HG02798 (cell line): ENCODE data around the gene BTD.
A peak's percentile ranks its signal among the peaks of the same experiment; 100 is the strongest.

Source experiments
- ATAC-seq: cut with Tn5 transposase; IDR thresholded peaks from one replicate; pipeline ENCODE4 v1.9.1; 2021; ENCODE audit warnings: mild to moderate bottlenecking; ENCODE audit not compliant: unreplicated experiment, poor library complexity

BTD gene, protein sequence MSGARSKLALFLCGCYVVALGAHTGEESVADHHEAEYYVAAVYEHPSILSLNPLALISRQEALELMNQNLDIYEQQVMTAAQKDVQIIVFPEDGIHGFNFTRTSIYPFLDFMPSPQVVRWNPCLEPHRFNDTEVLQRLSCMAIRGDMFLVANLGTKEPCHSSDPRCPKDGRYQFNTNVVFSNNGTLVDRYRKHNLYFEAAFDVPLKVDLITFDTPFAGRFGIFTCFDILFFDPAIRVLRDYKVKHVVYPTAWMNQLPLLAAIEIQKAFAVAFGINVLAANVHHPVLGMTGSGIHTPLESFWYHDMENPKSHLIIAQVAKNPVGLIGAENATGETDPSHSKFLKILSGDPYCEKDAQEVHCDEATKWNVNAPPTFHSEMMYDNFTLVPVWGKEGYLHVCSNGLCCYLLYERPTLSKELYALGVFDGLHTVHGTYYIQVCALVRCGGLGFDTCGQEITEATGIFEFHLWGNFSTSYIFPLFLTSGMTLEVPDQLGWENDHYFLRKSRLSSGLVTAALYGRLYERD

DNA sequence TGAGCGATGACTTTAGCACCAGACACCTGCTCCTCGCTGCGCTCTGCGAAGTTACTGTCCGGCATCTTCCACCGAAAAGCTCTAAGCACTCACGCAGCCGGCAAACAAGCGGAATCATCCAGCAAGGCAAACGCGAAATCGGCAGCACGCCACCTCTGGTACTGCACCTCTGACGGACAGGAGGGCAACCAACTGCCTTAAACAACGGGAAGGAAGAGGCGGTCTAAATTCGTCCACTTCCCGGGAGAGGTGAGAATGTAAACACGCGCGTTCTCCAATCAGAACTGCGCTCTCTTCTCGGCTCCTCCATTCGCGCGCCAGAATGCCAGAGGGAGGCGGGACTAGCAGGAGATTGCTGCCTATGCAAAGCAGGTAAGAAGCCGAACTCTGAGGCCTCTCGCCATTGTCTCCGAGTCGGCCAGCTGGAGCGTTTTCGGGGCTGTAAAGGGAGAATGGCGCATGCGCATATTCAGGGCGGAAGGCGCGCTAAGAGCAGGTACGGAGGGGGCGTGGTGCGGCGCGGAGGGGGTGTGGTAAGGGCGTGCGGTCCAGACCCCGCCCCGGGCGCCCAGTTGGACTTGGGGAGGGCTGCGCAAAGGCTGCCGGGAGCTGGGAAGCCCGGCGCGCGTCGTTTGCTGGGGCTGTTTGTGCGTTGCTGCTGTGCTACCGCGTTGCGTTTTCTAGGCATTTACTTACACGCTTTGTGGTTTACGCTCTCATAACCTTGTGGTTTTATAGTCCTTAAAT lies at the start of gene BTD, which contains the start of gene HACL1:
TSS of gene BTD (plus strand) at position 347 of the 747 bp plus-strand sequence. CDS start 33,695 bp downstream, outside the sequence.
TSS of gene HACL1 (minus strand) at position 171 of the 747 bp plus-strand sequence. CDS start at position 65, 106 bp downstream.
- ATAC-seq = peak; percentile 95

DNA sequence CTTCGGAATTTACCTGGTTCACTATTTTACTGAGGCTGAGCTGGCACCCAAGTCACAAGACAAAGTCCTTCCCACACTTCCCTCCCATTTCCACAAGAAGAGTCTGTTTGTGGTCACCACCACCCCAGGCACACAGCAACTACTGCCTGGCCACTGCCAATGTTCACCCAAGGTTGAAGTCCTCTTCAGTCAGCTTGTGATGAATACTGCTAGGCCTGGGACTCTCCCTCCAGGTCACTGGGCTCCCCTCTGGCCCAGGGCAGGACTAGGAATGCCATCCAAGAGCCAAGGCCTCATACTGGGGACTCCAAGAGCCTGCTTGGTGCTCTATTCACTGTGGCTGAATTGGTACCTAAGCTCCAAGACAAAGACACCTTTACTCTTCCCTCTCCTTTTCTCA lies 49.6 kb upstream of the BTD start:
- no peak for ATAC-seq

DNA sequence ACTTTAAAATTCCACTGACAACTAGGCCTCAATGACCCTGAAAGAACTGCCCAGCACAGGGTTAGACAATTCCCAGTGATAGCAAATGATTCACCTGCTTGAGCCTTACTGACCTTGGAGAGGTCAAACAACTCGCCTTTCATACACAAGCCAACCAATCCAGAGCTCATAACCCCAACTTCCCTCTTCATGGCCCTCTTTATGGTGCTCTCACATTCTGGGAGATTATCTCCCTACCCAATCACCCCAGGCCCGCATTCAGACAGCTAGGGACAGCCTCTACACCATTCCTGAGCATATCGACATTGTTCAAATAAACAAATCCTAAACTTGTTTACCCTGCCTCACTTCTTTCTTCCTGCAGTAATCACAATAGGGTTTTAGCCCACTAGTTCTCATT lies 47.8 kb upstream of the BTD start:
- no peak for ATAC-seq

DNA sequence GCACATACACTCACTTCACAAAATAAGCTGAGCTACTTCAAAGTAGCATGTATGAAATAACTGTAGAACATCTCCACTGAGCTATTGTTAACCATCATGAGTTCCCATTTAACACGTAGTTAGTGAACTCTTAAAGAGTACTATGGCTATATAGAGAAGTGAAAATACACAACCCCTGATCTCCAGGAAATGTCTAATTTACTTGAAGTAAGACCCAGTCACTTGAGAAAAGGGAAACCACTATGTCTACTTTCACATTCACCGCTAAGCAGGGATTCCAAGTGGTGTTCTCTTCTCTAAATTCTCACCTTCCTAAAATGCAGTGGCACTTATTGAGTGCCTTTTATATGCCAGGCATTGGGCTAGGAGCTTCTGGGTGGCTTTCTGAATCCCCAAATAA lies 45.0 kb upstream of the BTD start:
- ATAC-seq = peak; percentile 77

DNA sequence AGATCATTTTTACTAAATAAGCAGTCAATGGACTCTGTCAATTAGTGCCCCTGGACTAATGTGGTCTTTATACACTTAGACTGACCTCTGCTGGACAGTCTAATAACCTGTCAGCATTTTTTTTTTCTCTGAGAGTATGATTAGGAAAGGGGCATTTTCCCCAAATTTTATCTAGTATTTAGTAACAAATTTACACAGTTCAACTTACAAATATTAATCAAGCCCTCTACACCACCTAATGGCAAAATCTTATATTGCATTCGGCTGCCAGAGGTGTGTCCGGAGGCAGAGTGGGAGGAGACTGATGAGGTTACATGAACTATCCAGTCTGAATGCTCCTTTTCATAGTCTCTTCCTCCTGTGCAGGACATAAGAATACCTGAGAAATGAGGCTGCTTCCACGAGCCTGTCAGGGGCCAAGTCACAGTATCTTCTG lies 44.0 kb upstream of the BTD start:
- ATAC-seq = peak; percentile 68

DNA sequence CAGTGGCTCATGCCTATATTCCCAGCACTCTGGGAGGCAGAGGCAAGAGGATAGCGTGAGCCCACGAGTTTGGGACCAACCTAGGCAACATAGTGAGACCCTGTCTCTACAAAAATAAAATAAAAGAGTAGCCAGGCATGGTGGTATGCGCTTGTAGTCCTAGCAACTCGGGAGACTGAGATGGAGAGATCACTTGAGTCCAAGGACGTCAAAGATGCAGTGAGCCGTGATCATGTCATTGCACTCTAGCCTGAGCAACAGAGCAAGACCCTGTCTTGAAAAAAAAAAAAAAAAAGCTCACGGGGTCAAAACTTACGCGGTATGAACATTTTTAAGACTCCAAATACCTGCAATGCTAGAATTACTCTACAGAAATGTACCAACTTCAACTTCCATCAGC lies 43.0 kb upstream of the BTD start:
- no peak for ATAC-seq

DNA sequence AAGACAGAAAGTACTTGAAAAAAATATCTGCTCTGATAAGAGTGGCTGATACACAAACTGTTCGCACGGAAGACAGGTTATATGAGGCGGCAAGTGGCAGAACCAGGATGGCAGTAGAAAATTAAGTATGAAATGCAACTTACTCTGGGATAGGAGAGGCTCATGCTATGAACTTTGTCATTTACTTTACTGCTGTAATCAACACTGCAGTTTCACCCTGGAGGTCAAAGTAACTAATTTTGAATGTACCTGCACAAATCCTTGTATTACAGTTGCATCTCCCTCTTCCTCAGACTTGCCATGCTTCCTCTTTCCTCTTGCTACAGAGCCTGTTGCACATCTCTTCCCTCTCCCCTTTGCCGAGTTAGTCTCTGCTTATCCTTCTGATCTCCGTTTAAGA lies 39.0 kb upstream of the BTD start:
- ATAC-seq = no peak

DNA sequence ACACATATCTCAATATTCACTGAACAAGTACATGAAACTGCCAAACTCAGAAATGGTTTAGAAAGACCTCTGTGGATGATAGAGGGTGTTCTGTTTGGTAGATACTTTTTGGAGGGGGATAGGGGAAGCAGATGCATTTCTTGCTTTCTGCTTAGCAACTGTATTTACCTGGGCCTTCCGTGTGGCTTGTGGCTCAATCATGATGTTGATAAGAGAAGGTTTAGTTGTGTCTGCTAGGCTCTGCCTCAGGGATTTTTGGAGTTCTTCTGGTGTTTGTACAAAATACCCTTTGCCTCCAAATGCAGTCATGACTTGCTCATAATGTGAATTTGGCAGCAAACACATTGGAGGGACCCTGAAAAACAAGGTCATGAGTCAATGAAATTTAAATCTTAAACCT lies 38.4 kb upstream of the BTD start:
- no peak for ATAC-seq

DNA sequence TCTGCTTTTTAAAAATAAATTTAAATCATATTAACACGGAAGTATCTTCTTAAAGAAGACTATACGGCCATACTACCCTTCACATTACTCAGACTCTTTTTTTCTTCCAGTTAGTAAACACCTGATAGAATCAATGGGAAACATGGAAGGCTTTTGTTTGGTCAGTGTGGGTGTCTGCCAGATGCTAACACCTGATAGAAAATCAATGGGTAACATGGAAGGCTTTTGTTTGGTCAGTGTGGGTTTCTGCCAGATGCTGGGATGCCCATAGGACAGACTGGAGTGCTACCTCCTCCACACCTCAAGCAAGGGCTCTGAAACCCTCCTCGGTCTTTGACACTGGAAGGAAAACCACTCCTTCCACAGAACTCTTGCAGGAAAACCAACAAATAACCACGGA lies 29.4 kb upstream of the BTD start:
- no peak for ATAC-seq

DNA sequence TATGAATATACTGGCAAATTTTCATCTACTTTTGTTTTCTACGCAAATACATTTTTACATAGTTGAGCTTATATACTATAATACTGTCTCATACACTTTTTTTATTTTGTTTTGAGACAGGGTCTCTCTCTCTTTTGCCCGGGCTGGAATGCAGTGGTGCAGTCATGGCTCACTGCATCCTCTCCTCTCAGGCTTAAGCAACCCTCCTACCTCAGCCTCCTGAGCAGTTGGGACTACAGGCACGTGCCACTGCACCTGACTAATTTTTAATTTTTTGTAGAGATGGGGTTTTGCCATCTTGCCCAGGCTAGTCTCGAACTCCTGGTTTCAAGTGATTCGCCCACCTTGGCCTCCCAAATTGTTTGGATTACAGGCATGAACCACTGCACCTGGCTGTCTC lies 26.1 kb upstream of the BTD start:
- no peak for ATAC-seq

DNA sequence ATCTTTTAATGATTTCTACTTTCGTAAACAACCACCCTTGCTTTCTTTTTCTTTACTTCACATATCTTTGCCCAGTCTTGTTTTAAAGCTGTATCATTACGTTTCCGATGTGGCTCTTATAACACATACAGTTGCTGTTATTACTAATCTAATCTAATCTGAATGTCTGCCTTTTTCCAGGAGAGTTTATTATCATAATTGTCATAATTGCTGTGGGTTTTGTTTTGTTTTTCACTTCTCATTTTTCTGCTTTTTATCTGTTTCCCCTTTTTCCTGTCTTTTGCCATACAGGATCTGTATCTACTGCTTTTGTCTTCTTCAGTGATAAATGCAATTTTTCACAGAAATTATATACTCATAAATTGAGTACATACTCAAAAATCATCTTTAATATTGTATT lies 25.1 kb upstream of the BTD start:
- no peak for ATAC-seq

DNA sequence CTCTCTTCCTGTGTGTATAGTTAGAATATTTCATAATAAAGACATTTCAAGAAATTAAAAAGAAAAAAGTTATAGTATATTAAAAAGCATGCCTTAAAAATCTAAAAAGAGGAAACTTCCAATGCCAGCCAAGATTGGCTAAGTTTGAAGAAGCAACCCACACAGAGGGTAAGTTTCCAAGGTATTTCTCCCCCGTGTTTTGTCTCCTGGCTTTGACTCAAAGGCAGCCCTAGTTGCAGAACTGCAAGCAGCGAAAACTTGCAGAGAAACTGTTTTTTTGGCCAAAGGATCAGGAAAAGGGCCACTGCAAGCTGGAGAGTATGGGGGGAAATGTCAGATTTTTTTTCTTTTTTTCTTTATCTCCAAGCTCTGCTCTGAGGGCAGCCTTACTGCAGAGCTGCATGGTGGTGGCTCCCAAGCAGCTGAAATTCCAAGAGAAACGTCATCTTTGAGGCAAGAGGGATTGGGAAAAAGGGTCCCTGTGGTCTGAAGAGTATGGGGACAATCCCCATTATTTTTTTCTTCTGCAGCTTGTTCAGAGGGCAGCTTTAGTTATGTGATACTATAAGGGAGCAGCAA lies 23.2 kb upstream of the BTD start:
- no peak for ATAC-seq

DNA sequence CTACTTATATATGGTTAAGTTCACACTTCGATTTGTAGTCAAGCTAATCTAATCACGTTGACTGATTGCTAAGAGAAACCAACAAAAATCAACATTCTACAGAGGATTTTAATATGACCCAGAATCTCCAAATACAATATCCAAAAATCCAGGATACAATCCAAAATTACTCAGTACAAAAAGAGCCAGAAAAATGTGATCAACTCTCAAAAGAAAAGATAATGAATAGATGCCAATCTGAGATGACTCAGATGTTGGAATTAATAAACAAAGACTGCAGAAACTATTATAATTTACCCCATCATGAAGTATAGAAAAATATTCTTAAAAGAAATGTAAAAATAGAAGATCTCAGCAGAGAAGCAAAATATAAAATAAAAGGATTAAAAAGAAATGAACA lies 22.5 kb upstream of the BTD start:
- no peak for ATAC-seq

DNA sequence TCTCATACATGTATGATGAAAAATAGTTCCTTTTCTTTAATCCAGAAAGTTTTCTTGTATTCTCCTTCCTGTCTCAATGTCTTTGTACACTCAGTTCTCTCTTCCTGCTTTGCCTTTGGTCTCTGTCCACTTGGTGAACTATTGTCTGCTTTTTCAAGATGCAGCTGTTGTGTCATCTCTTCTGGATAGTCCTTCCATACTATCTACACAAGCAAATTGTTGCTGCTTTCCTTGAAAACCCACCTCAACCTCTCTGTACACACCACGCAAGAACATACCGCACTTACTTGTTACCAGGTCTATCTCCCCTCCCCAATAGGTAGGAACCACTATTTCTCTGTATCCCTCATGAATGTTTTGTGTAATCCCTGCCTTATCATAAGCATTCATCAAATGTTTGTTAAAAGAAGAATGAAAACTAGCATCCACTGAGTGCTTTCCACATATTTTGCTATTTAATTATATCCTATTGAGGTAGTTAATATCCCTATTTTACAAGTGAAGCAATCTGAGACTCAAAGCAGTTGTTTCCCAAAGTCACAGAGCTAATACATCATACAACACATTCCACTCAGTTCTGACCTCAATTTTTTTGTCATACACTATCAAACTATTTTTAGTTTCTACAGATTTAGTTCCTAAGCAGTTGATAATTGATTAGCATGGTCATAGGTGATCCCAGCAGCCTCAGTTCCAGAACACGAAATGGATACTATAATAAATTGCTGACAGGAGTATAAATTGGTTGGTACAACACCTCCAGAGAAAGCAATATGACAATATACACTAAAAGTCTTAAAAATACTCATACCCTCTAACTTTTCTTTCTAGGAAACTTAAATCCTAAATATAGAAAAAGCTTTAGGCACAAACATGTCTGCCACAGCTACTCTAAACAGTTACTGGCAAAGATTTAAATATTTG lies 19.8 kb upstream of the BTD start:
- ATAC-seq = no peak

DNA sequence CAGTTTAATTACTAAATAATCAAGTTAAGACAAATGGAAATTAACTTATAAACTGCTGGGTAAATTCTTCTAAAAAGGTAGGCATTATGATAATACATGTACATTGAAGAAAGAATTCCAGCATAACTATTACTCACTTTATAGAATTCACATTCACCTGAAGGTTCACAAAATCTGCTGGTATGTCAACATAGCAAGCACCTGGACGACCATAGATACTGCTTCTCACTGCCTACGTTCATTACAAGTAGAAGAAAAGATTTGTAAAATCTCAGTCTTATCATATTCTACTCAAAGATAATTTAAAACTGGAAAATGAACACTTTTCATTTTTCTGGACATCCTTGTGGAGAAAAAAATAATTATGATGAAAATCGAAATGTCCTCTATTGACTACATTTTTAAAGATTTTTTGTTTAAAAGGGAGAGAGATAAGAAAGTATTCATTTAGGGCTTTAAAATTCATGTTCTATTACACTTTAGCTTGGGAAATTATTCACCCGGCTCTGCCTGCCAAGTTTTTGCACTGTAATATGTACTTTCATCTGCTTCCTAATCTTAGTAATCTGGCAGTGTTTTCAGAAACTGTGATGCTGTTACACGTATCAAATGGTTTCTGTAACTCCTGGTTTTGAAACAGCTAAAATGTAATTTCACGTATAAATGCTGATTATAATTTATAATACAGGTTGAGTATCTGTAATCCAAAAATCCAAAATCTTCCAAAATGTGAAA lies 16.3 kb upstream of the BTD start:
- no peak for ATAC-seq

DNA sequence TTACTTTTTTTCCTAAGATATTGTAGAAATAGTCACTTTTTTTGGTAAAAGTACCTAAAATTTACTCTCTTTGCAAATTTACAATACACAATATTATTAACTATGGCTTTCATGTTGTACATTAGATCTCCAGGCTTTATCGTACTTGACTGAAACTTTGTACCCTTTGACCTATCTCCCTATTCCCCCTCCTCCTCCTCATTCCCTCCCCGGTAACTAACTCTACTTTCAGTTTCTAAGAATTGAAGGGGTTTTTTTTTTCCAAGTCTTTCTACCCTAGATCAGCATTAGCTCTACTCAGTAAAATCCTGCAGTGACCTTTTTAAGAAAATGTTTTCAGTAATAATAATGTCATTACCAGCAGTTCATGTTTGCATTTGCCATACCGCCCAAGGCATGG lies 10.3 kb upstream of the BTD start:
- ATAC-seq = no peak

DNA sequence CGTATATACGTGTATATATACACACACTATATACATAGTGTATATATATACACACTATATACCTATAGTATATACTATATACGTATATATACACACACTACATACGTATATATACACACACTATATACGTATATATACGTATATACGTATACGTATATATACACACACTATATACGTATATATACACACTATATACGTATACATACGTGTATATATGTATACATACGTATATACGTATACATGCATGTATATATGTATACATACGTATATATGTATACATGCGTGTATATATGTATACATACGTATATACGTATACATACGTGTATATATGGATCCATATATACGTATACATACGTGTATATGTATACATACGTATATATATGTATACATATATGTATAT lies 9.6 kb upstream of the BTD start:
- no peak for ATAC-seq

DNA sequence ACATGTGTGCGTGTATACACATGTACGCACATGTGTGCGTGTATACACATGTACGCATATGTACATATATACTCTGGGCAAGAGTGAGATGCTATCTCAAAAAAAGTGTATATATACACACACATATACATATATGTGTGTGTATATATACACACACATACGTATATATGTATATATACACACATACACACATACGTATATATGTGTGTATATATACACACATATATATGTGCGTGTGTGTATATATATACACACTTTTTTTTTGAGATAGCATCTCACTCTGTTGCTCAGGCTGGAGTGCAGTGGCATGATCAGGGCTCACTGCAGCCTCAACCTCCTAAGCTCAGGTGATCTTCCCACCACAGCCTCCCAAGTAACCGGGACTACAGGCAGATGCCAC lies 8.6 kb upstream of the BTD start:
- no peak for ATAC-seq

DNA sequence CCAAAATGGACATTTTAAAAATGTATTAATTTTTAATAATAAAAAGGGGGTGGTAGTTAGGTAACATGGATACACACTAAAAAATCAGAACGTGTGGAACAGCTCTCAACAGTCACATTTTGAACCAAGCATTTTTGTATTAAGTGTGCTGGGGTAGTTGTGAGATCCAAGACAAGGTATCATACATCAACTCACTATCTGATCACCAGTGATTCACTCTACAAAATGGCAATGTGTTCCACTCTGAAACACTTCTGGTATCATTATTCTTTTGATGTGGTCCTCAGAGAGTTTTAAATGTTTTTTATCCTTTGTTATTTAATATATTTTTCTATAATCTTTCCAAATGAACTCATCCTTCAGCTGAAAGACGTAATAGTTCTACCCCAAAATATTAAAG lies 5.6 kb upstream of the BTD start:
- no peak for ATAC-seq
